H4 (cell line): Measurements from ENCODE around the gene HOXB3. TPM values are rescaled to one million over a fixed set of nuclear protein-coding genes. Genes with fewer than 3 reads are reported as not detected.

Experiments
- DNase-seq: peaks from one replicate; pipeline ENCODE4 v3.0.0-alpha.2; 2015; ENCODE audit warnings: low spot score
- total RNA-seq: library from RNA; depleted of rRNA; stranded (reverse); fragments of >200 nt; shearing (Covaris generic); gene quantifications from 2 replicates; pipeline ENCODE4 v1.2.3, GENCODE V29; 2014; rRNA removed

Gene HOXB3
- 2.0 and 5.6 TPM in 2 replicates for total RNA-seq

DNA sequence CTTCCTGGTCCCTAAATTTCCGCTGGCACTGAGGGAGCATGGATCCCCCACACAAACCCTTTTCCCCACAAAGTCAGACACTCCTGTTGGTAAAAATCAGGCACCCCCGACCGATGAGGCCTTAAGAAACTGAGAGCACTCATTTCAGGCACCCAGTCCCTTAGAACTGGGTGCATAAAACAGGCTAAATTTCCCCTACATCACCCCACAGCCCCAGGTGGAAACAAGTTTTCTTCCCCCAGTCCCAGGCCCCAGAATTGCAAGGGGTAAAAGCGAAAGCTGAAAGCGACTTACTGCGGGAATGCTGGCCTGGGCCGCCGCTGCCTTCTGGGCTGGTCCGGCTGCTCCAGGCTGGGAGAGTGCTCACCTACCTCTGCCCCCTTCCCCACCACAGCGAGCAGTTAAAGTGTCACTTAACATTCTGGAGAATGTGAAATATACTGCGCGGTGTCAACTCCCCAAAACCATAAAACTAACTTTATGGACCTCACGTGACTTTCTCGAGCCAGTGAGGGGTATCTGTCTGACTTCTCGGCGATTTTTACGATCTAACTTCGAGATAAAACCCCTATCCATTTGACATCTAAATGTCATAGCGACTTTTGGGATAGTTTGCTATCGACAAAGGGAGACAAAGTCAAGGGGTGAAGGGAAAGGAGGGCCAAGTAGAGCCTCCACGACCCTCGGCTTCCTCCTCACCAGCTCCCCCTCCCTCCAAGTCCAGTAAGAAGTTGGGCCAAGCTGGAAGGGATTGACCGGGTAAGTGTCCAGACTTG lies at the start of gene HOXB3:
TSS of gene HOXB3 (minus strand) at position 411 of the 776 bp plus-strand sequence. CDS start 37,767 bp downstream, outside the sequence.
- no peak for DNase-seq

DNA sequence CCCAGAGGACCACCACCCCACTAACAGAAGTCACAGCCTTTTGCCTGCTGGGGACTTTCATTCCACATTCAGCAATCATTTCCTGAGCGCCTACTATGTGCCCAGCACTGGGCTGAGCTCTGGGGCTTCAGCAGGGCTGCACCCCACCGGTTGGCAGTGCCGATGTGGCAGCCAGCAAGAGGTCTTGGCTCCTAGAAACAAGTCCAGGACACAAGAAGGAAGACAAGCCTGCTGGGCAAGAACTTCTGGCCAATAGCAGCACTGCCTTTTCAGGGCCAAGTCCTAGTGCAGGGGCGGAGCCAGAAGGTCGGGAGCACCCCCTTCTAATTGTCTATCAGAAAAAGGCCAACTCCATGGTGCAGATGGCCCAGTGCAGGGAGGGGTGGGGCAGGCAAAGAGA lies 49.1 kb upstream of the HOXB3 start:
- no peak for DNase-seq

- no peak for DNase-seq
Measured at GRCh38 chr17:48637323-48638260, 47.6 kb upstream of the HOXB3 start.

DNA sequence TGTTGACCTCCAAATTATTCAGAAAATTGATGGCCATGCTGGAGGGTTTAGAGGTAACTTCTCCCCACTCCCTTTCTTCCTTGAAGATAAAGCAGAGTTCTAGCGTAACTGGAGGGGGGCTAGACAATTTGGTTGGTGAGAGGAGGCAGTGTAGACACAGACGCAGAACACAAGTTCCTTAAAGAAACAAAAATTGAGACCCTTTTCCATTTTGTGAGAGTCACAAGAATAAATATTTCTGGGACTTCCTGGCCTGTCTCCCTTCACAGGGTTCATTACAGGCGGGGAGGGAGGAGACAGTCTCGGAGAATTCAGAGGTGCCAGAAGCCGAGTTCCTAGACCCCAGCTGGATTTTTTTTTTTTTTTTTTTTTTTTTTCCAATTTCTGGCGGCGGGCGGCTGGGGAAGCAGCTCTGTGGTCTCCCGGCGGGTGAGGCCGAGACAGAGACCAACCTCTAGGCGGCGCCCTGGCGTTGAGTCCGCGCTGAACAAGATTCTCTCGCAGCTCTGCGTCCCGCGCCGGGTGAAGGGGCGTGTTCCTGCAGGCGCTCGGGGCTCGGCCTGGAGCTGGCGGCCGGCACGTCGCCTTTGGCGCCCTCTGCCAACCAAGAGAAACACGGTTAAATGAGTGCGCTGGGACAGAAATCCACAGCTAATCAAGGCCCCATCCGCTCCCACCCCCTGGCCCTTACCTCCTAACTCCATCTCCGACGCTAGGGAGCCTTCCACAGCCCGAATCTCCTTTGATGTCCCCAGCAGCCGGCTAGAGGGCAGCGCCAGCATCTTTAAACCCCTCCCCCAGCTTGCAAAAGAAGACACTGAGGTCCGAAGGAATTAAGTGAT lies 46.4 kb upstream of the HOXB3 start:
- DNase-seq, result peak; percentile 60

DNA sequence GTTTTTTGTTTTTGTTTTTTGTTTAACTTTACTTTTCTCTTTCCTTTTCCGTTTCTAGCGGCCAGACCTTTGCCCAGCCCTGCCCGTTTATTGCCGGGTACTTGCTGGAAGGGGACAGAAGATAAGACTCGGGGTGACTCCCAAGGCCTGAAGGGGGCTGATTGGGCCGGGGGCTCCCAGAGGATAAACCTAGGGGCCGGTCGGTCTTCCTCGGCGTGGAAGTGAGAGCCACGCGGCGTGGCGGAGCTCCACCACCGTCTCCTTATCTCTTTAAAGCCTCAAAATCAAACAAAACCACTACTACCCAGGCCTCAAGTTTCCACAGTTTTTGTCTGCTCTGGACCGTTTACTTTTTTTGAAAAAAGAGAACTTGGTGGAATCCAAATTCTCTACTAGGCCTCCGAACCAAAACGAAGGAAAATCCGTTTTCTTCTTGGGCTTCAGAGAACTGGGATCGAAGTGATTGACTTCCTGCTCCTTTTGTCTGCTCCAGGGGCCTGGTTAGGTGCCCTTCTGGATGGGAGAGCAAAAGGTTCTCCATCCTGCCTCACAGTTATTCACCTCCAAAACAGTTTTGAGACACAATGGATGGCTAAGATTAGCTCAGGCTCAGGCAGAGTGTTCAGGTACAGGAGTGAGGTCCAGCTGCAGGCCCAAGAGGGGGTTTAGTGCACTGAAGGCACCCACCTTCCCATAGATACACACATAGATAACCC lies 44.6 kb upstream of the HOXB3 start:
- DNase-seq, result no peak

- no peak for DNase-seq
Measured at GRCh38 chr17:48633266-48633677, 43.2 kb upstream of the HOXB3 start.

- no peak for DNase-seq
Measured at GRCh38 chr17:48632579-48633265, 42.7 kb upstream of the HOXB3 start.

- no peak for DNase-seq
Measured at GRCh38 chr17:48631693-48632578, 41.9 kb upstream of the HOXB3 start.

DNA sequence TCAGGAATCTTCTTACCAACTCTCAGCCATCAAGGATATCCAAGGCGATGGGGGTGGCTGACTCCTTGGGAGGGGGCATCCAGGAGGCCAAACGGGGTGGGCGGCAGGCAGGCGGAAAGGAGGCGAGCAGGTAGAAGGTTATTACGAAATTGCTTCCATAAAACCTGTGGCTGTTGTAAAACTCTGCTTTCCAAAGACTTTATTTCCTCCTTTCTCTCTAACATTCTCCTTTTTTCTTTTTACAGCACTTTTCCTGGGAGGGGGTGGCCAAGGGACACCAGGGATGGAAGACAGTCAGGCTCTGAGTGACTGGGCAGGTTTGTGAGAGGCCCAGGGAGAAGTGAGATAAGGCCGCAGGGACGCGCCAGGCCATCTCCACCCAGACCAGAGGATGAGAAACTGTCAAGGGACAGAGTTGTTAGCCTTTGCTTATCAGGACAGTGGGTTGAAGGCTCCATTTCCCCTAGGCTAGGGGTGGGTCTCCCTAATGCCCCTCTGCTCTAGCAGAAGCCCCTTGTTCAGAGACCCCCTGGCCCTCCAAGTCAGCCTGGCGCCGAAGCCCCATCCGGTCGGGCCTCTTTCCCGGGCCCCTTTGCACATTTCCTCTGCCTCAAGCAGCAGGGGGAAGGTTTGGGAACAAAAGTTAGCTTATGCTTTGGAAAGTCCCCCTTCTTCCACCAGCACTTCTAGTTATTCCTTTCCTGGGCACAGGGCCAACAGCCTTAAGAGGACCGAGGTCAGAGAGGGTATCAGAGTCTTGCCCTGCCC lies 41.1 kb upstream of the HOXB3 start:
- DNase-seq, result no peak

DNA sequence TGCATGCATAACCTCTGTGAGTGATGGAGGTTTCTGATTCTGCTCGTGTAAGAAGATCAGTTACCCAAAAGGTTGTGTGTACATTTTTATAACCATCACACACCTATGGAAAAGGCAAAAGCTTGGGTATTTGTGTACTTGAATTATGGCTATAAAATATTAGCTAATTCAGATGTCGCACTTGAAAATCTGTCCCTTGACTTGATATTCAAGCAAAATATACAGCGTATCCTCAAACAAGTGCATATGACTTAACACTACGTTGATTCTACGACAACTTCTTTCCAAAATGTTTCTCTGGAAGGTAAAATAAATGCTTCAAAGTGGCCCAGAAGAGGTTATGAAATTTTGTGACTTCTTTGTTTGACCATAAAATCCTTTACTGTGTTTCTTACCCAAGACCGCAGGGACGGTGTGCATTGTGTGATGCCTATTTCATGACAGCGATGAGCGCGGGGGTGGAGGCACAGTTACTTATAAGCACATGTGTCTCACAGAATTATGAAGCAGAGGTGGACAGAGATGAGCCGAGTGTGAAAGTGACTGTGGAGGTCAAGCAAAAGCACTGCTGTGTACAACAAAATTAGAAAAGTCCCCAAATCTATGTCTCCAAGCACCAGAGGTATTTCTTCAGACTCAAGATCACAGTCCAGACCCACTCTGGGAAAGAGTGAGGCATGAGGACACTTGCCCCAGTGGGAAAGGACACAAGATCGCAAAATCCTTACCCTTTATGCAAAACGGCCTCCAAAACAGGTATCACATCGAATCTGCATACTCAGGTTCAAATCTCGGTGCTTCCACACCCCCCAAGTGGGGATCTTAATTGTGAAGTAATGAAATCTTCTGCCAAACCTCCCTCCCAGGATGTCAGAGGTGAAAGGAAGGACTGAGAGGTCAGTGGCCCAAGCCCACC lies 40.2 kb upstream of the HOXB3 start:
- no peak for DNase-seq

DNA sequence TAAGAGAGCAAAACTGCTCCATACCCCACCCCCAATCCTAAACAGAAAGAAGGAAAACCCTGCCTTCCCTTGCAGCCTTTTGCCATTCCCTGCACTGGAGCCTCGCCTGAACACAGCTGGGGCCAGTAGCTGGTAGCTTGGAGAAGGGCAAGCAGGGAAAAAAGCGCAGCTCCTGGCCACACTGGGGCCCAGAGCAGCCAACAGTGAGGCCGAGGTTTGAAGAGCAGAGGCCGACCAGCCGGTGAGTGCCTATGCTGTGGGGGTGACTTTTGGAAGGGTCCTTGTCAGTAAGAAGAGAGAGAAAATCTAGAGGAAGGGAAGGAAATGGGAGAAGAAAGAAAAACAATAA lies 39.3 kb upstream of the HOXB3 start:
- no peak for DNase-seq

- no peak for DNase-seq
Measured at GRCh38 chr17:48628649-48629410, 38.8 kb upstream of the HOXB3 start.

DNA sequence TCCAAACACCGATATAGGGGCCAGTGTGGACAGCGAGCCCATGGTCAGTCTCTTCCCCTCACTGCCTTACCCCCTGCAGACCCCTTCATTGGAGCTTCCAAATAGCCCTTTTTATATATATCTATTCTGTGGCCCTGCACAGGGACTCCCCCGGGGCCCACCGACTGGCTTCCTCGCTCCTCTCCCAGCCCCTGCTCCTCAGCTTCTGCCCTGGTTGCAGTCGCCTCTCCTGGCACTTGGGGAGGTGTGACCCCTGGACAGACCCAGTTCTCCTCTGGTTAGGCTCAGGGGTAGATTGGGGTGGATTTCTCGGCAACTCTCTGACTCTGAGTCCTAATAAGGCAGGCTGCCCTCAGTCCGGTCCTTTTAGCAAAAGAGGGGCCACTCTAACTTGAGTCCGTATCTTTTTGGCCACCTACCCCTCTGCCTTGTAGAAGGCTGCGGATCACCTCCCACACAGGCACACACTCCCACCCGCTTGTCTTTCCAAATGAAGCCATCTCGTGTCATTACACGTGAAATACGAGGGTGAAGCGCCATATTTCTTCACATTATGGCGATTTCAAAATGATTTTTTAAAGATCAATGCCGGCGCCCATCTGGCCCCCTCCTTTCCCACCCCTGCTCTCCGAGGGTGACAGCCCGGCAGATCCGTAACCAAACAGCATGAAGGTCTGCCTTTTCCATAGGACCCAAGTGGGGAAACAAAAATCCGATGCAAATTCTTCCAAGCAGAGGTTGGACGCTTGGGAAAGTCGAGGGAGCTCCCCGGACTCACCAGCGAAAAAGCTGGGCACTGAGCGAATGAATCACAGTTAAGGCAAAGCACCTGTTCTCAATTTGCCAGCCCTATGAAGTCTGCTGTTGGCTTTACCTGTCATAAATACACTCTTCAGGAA lies 37.8 kb upstream of the HOXB3 start:
- DNase-seq, result no peak

GRCh38 chr17:48627118-48627597 lies 37.1 kb upstream of the HOXB3 start:
- no peak for DNase-seq

DNA sequence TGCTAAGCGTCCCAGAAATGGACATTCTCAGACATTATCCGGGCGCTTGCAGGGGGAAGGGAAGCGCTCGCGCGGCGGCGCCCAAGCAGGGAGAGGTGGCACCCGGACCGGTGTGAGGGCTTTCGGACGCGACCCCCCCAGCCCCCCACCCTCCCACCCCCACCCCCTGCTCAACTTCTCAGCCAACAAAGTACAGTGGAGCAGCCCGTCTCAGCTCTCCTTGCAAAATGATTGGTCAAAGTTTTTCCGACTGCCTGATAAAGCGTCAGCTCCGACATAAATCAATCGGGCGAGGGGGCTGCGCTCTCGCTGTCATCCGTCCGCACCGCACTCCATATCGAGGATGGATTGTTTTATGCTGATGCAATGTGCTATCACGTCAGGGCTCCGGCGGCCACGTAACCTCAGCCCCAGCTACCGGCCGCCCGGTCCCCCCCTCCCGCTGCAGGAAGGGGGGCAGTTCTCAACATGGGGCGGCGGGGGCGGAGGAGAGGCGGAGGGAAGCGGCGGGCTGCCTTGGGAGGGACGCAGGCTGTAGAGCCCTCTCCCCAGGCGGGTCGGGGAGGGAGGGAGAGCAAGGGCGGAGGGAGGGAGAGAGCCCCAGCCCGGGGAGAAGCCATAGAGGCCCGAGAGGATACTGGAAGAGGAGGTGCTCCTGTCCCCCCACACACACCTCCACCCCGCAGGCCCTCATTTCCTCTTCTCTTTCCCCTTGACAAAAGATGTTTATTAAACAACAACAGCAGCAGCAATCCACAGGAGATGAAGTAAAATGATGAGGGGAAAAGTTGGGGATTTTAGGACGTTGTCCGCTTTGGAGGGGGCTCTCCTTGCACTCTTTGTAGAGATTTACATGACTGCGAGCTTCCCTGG lies 36.4 kb upstream of the HOXB3 start, which contains the start of gene HOXB9:
TSS of gene HOXB9 (minus strand) at position 114 of the 873 bp plus-strand sequence. CDS start at position 25, 89 bp downstream.
- DNase-seq, result peak; percentile 94
